SK-N-SH (cell line): ENCODE data around the gene HECW1.

Experiments
- EP300 ChIP-seq, 2 experiments: IDR thresholded peaks; 2 replicates each; pipeline versions ENCODE4 v1.4.0 to v1.6.1; 2012; ENCODE audit warnings: borderline replicate concordance in 1 of 2, low read depth in 1 of 2, low read length in 1 of 2
- RCOR1 ChIP-seq: fragments of 150-350 bp; IDR thresholded peaks from 2 replicates; pipeline ENCODE4 v1.6.1; 2017; ENCODE audit warnings: antibody characterized with exemption, low read length
- TF ChIP-seq, protein P1 (sequence below): fragments of 200-600 bp; sonication (generic); IDR thresholded peaks from 2 replicates; pipeline ENCODE4 v1.6.1; 2017; ENCODE audit warnings: antibody characterized with exemption, mild to moderate bottlenecking, moderate library complexity

GRCh38 chr7:43110791-43111535 lies 1.5 kb upstream of the HECW1 start:
- TF ChIP-seq, protein P1, sequence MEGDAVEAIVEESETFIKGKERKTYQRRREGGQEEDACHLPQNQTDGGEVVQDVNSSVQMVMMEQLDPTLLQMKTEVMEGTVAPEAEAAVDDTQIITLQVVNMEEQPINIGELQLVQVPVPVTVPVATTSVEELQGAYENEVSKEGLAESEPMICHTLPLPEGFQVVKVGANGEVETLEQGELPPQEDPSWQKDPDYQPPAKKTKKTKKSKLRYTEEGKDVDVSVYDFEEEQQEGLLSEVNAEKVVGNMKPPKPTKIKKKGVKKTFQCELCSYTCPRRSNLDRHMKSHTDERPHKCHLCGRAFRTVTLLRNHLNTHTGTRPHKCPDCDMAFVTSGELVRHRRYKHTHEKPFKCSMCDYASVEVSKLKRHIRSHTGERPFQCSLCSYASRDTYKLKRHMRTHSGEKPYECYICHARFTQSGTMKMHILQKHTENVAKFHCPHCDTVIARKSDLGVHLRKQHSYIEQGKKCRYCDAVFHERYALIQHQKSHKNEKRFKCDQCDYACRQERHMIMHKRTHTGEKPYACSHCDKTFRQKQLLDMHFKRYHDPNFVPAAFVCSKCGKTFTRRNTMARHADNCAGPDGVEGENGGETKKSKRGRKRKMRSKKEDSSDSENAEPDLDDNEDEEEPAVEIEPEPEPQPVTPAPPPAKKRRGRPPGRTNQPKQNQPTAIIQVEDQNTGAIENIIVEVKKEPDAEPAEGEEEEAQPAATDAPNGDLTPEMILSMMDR = no peak
- TF ChIP-seq RCOR1 = no peak
- TF ChIP-seq EP300 (IDR thresholded peaks at IDR 0.05; ENCODE audit: borderline replicate concordance in 1 of 2, low read depth in 1 of 2, low read length in 1 of 2) = no peak
